GM12874 (cell line): ENCODE measurements around the gene ST6GALNAC1.

ENCODE experiments used
- TF ChIP-seq, protein P1 (sequence below): IDR thresholded peaks from 2 replicates; pipeline ENCODE4 v1.5.1; 2011; ENCODE audit warnings: low read depth, mild to moderate bottlenecking, control low read depth, low read length, moderate library complexity; ENCODE audit not compliant: insufficient read depth

Gene ST6GALNAC1

DNA sequence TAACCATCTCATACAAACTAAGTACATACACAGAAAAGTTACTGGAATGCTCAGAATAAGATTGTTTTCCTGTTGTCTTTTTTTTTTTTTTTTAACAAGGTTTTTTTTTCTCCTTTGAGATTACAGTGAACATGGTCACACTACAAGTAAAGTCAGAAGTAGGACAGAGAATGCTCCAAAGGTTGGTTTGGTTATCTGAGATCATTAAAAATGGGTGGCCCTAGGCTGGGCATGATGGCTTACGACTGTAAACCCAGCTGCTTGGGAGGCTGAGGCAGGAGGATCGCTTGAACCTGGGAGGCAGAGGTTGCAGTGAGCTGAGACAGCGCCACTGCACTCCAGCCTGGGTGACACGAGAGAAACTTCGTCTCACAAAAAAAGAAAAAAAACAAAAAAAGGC, 6.9 kb upstream of the ST6GALNAC1 start:
- TF ChIP-seq, protein P1, sequence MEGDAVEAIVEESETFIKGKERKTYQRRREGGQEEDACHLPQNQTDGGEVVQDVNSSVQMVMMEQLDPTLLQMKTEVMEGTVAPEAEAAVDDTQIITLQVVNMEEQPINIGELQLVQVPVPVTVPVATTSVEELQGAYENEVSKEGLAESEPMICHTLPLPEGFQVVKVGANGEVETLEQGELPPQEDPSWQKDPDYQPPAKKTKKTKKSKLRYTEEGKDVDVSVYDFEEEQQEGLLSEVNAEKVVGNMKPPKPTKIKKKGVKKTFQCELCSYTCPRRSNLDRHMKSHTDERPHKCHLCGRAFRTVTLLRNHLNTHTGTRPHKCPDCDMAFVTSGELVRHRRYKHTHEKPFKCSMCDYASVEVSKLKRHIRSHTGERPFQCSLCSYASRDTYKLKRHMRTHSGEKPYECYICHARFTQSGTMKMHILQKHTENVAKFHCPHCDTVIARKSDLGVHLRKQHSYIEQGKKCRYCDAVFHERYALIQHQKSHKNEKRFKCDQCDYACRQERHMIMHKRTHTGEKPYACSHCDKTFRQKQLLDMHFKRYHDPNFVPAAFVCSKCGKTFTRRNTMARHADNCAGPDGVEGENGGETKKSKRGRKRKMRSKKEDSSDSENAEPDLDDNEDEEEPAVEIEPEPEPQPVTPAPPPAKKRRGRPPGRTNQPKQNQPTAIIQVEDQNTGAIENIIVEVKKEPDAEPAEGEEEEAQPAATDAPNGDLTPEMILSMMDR = no peak

DNA sequence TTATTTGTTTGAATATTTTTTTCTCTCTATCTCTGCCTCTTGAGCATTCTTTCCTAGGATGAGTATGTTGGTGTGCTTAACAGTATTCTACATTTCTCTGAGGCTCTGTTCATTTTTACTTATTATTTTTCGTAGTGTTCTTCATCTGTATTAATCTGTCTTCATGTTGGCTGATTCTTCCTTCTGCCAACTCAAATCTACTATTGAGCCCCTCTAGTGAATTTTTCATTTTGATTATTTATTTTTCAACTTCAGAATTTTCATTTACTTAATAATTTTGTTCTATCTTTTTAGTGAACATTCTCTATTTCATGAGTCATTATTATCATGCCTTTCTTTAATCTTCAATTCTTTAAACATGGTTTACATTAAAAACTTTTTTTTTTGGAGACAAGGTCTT, 3.2 kb upstream of the ST6GALNAC1 start:
- TF ChIP-seq, protein P1 = no peak

DNA sequence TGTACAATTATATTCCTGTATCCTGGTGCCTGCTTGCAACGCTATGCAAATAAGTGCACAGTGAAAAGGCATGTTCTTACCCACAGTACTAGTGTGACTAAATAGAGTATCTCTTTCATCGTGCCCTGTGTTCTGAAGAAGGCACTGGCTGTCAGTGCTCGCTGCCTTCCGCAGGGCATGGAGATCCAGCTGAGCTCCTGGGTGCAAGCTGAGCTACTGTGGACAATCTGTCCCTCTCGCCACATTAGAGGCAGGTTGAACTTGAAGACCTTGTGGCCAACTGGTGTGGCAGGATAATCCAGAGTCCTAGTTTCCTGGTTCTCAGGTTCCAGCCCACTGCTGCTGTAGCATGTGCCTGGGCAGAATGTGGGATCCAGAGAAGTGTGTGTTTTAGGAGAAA, 1.9 kb upstream of the ST6GALNAC1 start:
- TF ChIP-seq, protein P1 = no peak

DNA sequence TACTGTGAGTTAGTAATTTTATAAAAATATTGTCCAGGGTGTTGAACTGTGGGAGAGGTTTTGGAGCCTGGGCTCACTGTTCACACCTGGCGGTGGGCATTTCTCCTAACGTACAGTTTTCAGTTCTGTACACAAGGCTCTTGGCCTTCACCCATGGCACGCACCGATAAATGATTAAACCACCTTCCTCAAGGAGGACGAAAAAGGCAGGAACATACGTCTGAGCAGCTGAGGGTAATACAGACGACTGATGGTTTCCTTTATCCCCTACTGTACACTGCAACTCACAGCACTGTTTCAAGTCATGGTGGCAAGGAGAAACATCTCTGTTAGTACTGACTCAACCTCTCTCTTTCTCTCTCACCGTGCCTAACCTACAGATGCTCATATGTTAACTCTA, 1.4 kb upstream of the ST6GALNAC1 start:
- TF ChIP-seq, protein P1 = no peak

DNA sequence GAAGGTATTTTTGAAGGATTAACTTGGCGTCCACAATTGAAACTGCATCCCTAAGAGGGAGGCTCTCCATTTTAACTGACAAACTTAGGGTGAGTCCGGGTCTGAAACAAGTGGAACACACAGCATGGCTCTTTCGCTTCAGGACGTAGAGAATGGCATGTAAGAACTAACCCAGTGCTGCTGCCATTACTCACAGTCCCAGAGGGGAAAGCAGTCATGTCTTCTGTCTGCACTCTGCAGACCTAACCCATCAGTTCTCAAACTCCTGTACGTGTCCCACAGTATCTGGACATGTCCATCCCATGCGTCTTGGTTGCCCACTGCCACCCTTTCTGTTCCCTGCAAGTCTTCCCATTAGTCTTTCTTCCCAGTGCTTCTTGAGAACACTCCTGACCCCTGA, 563 bp downstream of the ST6GALNAC1 start:
- TF ChIP-seq, protein P1 = no peak

DNA sequence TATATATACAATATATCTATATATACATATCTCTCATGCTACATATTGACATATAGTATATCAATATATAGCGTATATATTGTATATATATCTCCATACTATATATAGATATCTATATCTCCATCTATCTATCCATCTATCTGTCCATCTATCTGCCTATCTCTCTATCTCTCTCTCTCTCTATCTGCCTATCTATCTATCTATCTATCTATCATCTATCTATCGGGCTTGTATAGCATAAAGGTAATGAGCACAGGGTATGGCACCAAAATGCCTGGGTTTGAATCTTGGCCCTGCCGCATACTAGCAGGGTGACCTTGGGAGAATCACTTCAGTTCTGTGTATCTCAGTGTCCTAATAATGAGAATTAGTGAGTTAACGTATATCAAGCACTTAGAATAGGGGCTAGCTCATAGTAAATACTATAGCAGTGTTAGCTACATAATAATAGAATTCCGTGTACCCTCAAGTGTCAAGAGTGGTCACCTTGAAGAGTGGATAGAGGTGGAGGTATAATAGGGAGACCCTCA, 1.5 kb downstream of the ST6GALNAC1 start:
- TF ChIP-seq, protein P1 = no peak

DNA sequence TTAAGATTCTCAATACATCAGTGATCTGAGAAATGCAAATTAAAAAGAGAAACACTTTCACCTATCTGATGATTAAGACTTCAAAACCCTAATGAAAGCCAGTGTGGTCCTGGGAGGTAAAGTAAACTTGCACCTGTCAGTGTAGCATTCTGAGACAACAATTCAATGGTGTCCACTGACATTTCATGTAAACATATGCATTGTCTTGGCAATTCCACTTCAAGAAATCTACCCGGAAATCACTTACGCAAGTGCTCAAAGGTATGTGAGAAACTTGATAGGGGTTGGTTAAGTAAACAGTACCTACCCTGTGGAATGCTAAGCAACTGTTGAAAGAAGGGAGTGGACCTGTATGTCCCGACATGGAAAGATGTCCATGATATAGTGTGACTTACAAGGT, 2.1 kb downstream of the ST6GALNAC1 start:
- TF ChIP-seq, protein P1 = no peak
